Caco-2 (cell line): ENCODE data around the gene TGIF1. TPM values are rescaled to one million over a fixed set of nuclear protein-coding genes. Genes with fewer than 3 reads are reported as not detected.

Experiments
- BruUV-seq: library from RNA; stranded (reverse); fragments of 400-500 nt; replicated peaks from 2 replicates; lab custom pipeline; 2021; lab: Mats Ljungman, UMichigan
- CTCF ChIA-PET: fragments of 300-600 bp; sonication (Branson Sonifier 250); formaldehyde crosslinking; loops from one replicate; lab custom pipeline; 2022; ENCODE audit warnings: antibody characterized with exemption; lab: Charles Lee
- POLR2A ChIA-PET: fragments of 300-600 bp; sonication (Branson Sonifier 250); formaldehyde crosslinking; loops from one replicate; lab custom pipeline; 2022; ENCODE audit warnings: antibody characterized with exemption; lab: Charles Lee
- DNase-seq, 2 experiments: peaks; one replicate each; pipeline versions ENCODE4 v3.0.0 to v3.0.0-alpha.2; 2020 to 2022
- H3K27me3 ChIP-seq: replicated peaks from 2 replicates; pipeline ENCODE4 v1.6.0; 2011; ENCODE audit warnings: low read length; ENCODE audit not compliant: control insufficient read depth, insufficient read depth
- H3K36me3 ChIP-seq: 2 replicates; pipeline ENCODE4 v1.5.1; 2011; ENCODE audit warnings: low read length; ENCODE audit not compliant: control insufficient read depth, insufficient read depth
- H3K4me1 ChIP-seq: fragments of 250-450 bp; sonication (Bioruptor Pico); 2 replicates; pipeline ENCODE4 v1.5.1; 2020; ENCODE audit warnings: mild to moderate bottlenecking
- H3K4me3 ChIP-seq: 2 replicates; pipeline ENCODE4 v1.5.1; 2011; ENCODE audit warnings: low read depth, mild to moderate bottlenecking, control low read depth, low read length
- H3K9me3 ChIP-seq: fragments of 250-450 bp; sonication (Bioruptor Pico); 2 replicates; pipeline ENCODE4 v1.5.1; 2020; ENCODE audit warnings: mild to moderate bottlenecking, moderate library complexity
- H3K27ac Mint-ChIP-seq: one replicate; pipeline ENCODE4 v1.8.0; 2022; ENCODE audit warnings: mixed read lengths; ENCODE audit not compliant: unreplicated experiment
- H3K27me3 Mint-ChIP-seq: one replicate; pipeline ENCODE4 v1.8.0; 2022; ENCODE audit warnings: mixed read lengths; ENCODE audit not compliant: insufficient read depth, unreplicated experiment
- H3K36me3 Mint-ChIP-seq: one replicate; pipeline ENCODE4 v1.8.0; 2022; ENCODE audit warnings: mild to moderate bottlenecking, mixed read lengths; ENCODE audit not compliant: insufficient read depth, unreplicated experiment
- H3K4me1 Mint-ChIP-seq: one replicate; pipeline ENCODE4 v1.8.0; 2022; ENCODE audit warnings: low read depth, mixed read lengths; ENCODE audit not compliant: unreplicated experiment
- H3K4me3 Mint-ChIP-seq: one replicate; pipeline ENCODE4 v1.8.0; 2022; ENCODE audit warnings: mild to moderate bottlenecking, moderate library complexity, mixed read lengths; ENCODE audit not compliant: unreplicated experiment
- H3K9me3 Mint-ChIP-seq: one replicate; pipeline ENCODE4 v1.8.0; 2022; ENCODE audit warnings: mixed read lengths; ENCODE audit not compliant: unreplicated experiment
- intact Hi-C: fragments of 100-400 bp; cut with micrococcal nuclease; formaldehyde crosslinking; loops from one replicate; pipeline ENCODE4 v1.10.0; 2022; ENCODE audit not compliant: unreplicated experiment
- total RNA-seq: library from RNA; stranded (reverse); gene quantifications from 2 replicates; pipeline ENCODE4 v1.2.3, GENCODE V29; 2022
- TF ChIP-seq, protein P1 (sequence below), 2 experiments: fragments of 200-600 bp in 1 of 2; IDR thresholded peaks; 1 replicate in 1 of 2; 2 replicates in 1 of 2; pipeline versions ENCODE4 v1.5.1 to v1.8.0; 2011 to 2022; ENCODE audit warnings: antibody characterized with exemption in 1 of 2, control low read depth in 1 of 2, inconsistent platforms in 1 of 2, low read depth in 1 of 2, low read length in 1 of 2, mild to moderate bottlenecking in 1 of 2, moderate library complexity in 1 of 2; ENCODE audit not compliant: insufficient read depth in 1 of 2, severe bottlenecking in 1 of 2, unreplicated experiment in 1 of 2

The TGIF1 gene
- total RNA-seq, 1 experiment from 2014 or later: 107 TPM

DNA sequence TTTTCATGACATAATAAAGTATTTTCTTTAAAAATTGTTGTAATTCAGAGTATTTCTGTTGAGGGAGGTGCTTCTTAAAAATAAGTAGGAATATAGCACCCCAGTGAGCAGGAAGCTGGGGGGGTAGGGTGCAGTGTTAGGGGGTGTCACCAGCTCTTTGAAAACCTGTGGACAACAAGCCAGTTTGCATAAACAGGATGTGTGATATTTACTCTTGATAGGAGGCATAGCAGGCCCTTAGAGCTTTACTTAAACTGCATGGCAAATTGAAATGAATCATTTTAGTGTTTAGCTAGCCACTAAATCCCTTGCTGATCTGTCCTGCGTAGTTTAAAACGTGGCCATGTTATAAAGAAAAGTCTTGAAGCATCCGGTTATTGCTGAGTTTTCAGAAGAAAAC lies 8.4 kb downstream of the TGIF1 start:
- Mint-ChIP-seq H3K27ac (no peak overlapping the region), H3K9me3 (peaks cover 9% of the 10 kb centered on the region), H3K4me3 (peak overlapping the region; percentile 9), H3K36me3 (peaks cover 93% of the 10 kb centered on the region), H3K27me3 (no peaks in the 10 kb centered on the region), H3K4me1 (peaks cover 45% of the 10 kb centered on the region)
- Histone ChIP-seq H3K9me3 (0 out of 2 replicates have a peak, but pooled peaks cover 3% of the 10 kb centered on the region), H3K36me3 (peaks cover 7% of the 10 kb centered on the region), H3K4me1 (peaks cover 44% of the 10 kb centered on the region), H3K27me3 (no peaks in the 10 kb centered on the region), H3K4me3 (no peak overlapping the region)
- BruUV-seq: no TSS peak
- TF ChIP-seq, protein P1, sequence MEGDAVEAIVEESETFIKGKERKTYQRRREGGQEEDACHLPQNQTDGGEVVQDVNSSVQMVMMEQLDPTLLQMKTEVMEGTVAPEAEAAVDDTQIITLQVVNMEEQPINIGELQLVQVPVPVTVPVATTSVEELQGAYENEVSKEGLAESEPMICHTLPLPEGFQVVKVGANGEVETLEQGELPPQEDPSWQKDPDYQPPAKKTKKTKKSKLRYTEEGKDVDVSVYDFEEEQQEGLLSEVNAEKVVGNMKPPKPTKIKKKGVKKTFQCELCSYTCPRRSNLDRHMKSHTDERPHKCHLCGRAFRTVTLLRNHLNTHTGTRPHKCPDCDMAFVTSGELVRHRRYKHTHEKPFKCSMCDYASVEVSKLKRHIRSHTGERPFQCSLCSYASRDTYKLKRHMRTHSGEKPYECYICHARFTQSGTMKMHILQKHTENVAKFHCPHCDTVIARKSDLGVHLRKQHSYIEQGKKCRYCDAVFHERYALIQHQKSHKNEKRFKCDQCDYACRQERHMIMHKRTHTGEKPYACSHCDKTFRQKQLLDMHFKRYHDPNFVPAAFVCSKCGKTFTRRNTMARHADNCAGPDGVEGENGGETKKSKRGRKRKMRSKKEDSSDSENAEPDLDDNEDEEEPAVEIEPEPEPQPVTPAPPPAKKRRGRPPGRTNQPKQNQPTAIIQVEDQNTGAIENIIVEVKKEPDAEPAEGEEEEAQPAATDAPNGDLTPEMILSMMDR (IDR thresholded peaks at IDR 0.05; ENCODE audit: insufficient read depth in 1 of 2, low read depth in 1 of 2, low read length in 1 of 2, severe bottlenecking in 1 of 2, unreplicated experiment in 1 of 2): no peak
- ChIA-PET POLR2A (no interaction called here), CTCF (interaction anchor here (2.1 kb wide), 1 partner anchor 136 kb away, joined by 6 read pairs; no protein-coding TSS in a partner anchor)
- no peak for DNase-seq
- intact Hi-C loops: loop anchor here (10.0 kb wide), 1 partner anchor 604 kb away; no protein-coding TSS in a partner anchor

DNA sequence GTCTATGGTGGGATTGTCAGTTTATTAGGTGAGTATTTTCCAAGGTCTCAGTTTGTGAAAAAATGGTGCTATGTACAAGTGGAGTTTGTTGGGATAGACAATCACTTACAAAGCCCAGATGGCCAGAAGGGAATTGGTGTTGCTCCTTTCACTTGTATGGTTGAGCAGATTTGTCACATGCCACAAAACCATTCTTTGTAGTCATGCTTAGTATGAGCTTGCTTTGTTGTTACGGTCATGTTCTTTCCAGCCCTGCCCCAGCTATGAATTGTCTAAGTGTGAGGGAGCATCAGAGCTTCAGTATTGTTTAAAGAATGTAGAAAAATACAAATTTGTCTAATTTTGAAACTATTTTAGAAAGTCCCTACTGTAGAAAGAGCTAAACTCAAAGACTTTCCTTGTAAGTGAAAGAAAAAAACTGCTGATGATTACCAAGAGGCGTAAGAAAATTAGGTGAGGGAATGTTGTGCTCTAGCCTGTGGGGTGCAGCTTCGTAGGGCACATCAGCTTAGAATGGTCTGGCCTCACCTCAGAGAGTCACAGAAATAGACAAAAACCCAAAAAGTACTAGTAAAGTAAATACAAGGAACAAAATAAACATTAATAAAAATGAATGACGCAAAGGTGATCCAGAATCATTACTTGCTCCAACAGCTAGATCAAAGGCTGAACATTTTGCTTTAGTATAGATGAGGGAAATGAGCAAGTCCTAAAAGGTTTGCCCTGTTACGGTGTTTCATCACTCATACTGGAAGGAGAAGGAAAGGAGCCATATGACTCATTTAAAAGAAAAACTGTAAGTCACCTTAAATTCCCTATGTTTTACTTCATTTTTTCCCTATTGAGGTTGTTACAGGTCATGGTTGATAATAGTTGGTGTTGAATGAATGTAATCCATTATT lies 9.2 kb downstream of the TGIF1 start:
- ChIA-PET POLR2A (no interaction called here), CTCF (interaction anchor here (2.1 kb wide), 1 partner anchor 135 kb away, joined by 6 read pairs; no protein-coding TSS in a partner anchor)
- DNase-seq: no peak
- peaks cover 45% of the 10 kb centered on the region for H3K4me1 Mint-ChIP-seq
- no peak overlapping the region for H3K27ac Mint-ChIP-seq
- Histone ChIP-seq H3K4me1 (peaks cover 44% of the 10 kb centered on the region), H3K27me3 (no peaks in the 10 kb centered on the region), H3K4me3 (no peak overlapping the region), H3K9me3 (0 out of 2 replicates have a peak, but pooled peaks cover 3% of the 10 kb centered on the region), H3K36me3 (peaks cover 7% of the 10 kb centered on the region)
- BruUV-seq: no TSS peak
- intact Hi-C loops: loop anchor here (10.0 kb wide), 1 partner anchor 604 kb away; no protein-coding TSS in a partner anchor
- peaks cover 93% of the 10 kb centered on the region for H3K36me3 Mint-ChIP-seq
- TF ChIP-seq, protein P1 (IDR thresholded peaks at IDR 0.05; ENCODE audit: insufficient read depth in 1 of 2, low read depth in 1 of 2, low read length in 1 of 2, severe bottlenecking in 1 of 2, unreplicated experiment in 1 of 2): no peak
- no peaks in the 10 kb centered on the region for H3K27me3 Mint-ChIP-seq
- H3K9me3 Mint-ChIP-seq: peaks cover 9% of the 10 kb centered on the region
- H3K4me3 Mint-ChIP-seq: no peak overlapping the region

- POLR2A ChIA-PET: no interaction called here
- Histone ChIP-seq H3K27me3 (no peaks in the 10 kb centered on the region), H3K9me3 (0 out of 2 replicates have a peak, but pooled peaks cover 3% of the 10 kb centered on the region), H3K4me3 (no peak overlapping the region), H3K4me1 (peaks cover 29% of the 10 kb centered on the region), H3K36me3 (peaks cover 7% of the 10 kb centered on the region)
- CTCF ChIA-PET: no interaction called here
- Mint-ChIP-seq H3K9me3 (peaks cover 9% of the 10 kb centered on the region), H3K4me1 (peaks cover 41% of the 10 kb centered on the region), H3K4me3 (no peak overlapping the region), H3K27me3 (no peaks in the 10 kb centered on the region), H3K27ac (no peak overlapping the region), H3K36me3 (peaks cover 81% of the 10 kb centered on the region)
- BruUV-seq: no TSS peak
- TF ChIP-seq, protein P1 (IDR thresholded peaks at IDR 0.05; ENCODE audit: insufficient read depth in 1 of 2, low read depth in 1 of 2, low read length in 1 of 2, severe bottlenecking in 1 of 2, unreplicated experiment in 1 of 2): no peak
- DNase-seq: no peak
- intact Hi-C loops: no loop called here
Observed at GRCh38 chr18:3460823-3461398, 10.9 kb downstream of the TGIF1 start.
